HL-60 (cell line): ENCODE data around the gene CAMSAP1.

ENCODE experiments used
- DNase-seq, 2 experiments: peaks; one replicate each; pipeline ENCODE4 v3.0.0-alpha.2; 2010 to 2020; ENCODE audit warnings: low read depth in 1 of 2, low spot score in 1 of 2
- H3K27ac ChIP-seq: fragments of 250-450 bp; sonication (Bioruptor Pico); replicated peaks from 2 replicates; pipeline ENCODE4 v1.5.1; 2020; ENCODE audit warnings: mild to moderate bottlenecking, moderate library complexity
- H3K27me3 ChIP-seq: fragments of 250-450 bp; sonication (Bioruptor Pico); 2 replicates; pipeline ENCODE4 v1.5.1; 2021; ENCODE audit warnings: mild to moderate bottlenecking, moderate library complexity; ENCODE audit not compliant: insufficient read depth, poor library complexity, severe bottlenecking
- H3K4me3 ChIP-seq: replicated peaks from 2 replicates; pipeline ENCODE4 v1.5.1; 2011; ENCODE audit warnings: mild to moderate bottlenecking, control low read depth, low read length; ENCODE audit not compliant: insufficient read depth
- GABPA ChIP-seq: IDR thresholded peaks from 2 replicates; pipeline ENCODE4 v1.6.1; 2012; ENCODE audit warnings: low read depth
- POLR2AphosphoS5 ChIP-seq: IDR thresholded peaks from 2 replicates; pipeline ENCODE4 v1.6.1; 2012; ENCODE audit warnings: low read depth
- SPI1 ChIP-seq: IDR thresholded peaks from 2 replicates; pipeline ENCODE4 v1.6.1; 2012; ENCODE audit warnings: low read depth, mild to moderate bottlenecking, borderline replicate concordance
- TF ChIP-seq, protein P1 (sequence below): IDR thresholded peaks from 2 replicates; pipeline ENCODE4 v1.6.1; 2012; ENCODE audit warnings: low read depth; ENCODE audit not compliant: insufficient replicate concordance
- TF ChIP-seq, protein P2 (sequence below): IDR thresholded peaks from one replicate; pipeline ENCODE4 v1.5.1; 2011; ENCODE audit warnings: low read length, control low read depth, inconsistent platforms; ENCODE audit not compliant: insufficient read depth

CAMSAP1 gene

DNA sequence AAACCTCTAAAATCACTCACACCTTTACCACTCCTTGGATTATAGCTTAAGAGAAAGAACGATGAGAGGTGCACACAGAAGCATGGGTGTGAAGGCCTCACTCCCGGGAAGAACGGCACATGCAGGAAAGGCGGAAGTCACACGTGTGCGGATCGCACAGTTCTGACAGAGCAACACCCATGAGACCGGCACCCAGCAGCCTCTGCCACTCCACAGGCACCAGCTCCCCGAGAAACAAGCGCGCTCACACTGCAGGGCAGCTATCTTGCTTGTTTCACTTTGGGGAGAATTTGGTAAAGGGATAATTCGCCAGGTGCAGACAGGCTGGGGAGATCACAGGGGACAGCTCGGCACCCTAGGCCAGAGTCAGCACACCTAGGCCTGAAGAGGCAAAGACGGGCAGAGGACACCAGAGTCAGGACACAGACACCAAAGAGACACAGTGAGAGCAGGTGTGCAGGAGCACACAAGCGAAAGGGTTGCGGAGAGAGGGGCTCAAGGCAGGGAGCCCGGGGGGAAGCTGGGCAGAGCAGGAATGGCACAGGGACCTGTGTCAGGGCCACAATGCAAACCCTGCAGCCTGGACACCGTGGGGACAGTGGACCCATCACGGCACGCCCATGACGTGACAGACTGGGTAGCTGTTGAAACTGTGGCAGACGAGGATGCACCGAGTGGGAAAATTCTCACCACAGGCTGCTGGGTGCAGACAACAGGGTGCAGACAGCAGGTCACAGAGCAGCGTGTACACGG lies 81.7 kb downstream of the CAMSAP1 start:
- H3K27ac ChIP-seq: no peak overlapping the region
- no peak for DNase-seq
- H3K4me3 ChIP-seq: no peak overlapping the region
- TF ChIP-seq SPI1: no peak
- TF ChIP-seq, protein P1, sequence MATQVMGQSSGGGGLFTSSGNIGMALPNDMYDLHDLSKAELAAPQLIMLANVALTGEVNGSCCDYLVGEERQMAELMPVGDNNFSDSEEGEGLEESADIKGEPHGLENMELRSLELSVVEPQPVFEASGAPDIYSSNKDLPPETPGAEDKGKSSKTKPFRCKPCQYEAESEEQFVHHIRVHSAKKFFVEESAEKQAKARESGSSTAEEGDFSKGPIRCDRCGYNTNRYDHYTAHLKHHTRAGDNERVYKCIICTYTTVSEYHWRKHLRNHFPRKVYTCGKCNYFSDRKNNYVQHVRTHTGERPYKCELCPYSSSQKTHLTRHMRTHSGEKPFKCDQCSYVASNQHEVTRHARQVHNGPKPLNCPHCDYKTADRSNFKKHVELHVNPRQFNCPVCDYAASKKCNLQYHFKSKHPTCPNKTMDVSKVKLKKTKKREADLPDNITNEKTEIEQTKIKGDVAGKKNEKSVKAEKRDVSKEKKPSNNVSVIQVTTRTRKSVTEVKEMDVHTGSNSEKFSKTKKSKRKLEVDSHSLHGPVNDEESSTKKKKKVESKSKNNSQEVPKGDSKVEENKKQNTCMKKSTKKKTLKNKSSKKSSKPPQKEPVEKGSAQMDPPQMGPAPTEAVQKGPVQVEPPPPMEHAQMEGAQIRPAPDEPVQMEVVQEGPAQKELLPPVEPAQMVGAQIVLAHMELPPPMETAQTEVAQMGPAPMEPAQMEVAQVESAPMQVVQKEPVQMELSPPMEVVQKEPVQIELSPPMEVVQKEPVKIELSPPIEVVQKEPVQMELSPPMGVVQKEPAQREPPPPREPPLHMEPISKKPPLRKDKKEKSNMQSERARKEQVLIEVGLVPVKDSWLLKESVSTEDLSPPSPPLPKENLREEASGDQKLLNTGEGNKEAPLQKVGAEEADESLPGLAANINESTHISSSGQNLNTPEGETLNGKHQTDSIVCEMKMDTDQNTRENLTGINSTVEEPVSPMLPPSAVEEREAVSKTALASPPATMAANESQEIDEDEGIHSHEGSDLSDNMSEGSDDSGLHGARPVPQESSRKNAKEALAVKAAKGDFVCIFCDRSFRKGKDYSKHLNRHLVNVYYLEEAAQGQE: no peak
- TF ChIP-seq, protein P2, sequence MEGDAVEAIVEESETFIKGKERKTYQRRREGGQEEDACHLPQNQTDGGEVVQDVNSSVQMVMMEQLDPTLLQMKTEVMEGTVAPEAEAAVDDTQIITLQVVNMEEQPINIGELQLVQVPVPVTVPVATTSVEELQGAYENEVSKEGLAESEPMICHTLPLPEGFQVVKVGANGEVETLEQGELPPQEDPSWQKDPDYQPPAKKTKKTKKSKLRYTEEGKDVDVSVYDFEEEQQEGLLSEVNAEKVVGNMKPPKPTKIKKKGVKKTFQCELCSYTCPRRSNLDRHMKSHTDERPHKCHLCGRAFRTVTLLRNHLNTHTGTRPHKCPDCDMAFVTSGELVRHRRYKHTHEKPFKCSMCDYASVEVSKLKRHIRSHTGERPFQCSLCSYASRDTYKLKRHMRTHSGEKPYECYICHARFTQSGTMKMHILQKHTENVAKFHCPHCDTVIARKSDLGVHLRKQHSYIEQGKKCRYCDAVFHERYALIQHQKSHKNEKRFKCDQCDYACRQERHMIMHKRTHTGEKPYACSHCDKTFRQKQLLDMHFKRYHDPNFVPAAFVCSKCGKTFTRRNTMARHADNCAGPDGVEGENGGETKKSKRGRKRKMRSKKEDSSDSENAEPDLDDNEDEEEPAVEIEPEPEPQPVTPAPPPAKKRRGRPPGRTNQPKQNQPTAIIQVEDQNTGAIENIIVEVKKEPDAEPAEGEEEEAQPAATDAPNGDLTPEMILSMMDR: no peak
- TF ChIP-seq POLR2AphosphoS5: no peak
- no peaks in the 10 kb centered on the region for H3K27me3 ChIP-seq

DNA sequence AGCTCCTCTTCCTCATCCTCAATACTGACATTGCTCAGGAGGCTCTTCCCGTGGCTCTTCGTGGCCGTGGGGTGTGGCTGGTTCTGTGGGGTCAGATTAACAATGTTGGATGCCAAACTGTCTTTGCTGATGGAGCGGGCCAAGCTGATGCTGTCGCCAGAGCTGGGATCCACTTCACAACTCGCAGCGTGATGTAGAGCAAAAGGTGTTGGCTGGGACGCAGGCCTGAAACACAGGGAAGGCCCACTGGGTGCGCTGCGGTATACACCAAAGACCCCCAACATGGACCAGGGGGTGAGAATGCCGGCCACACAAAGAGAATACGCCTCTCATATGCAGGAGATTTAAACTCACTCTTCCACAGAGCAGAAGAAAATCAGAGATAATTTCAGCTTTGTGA lies 84.3 kb downstream of the CAMSAP1 start:
- TF ChIP-seq, protein P1: no peak
- TF ChIP-seq, protein P2: no peak
- no peak for TF ChIP-seq SPI1
- no peak overlapping the region for H3K27ac ChIP-seq
- no peak for DNase-seq
- no peak overlapping the region for H3K4me3 ChIP-seq
- no peaks in the 10 kb centered on the region for H3K27me3 ChIP-seq

DNA sequence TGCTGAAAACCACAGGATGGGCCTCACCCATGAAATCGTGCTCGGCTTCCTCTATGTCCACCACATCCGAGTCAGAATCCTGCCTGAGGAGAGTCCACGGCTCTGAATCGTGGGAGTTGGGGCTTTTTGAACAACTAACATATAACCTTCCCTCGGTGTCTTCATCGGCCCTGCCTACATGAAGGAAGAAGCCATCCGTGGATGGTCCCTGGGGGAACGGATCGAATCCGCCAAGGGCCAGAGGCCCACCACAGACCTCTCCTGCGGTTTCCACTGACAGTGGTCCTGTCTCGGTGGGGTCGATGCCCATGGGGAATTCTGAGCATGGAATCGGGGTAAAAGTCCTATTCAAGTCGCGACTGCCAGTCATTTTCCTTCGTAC lies 85.0 kb downstream of the CAMSAP1 start:
- DNase-seq: no peak
- H3K4me3 ChIP-seq: no peak overlapping the region
- H3K27me3 ChIP-seq: no peaks in the 10 kb centered on the region
- TF ChIP-seq, protein P1: no peak
- TF ChIP-seq GABPA: no peak
- no peak for TF ChIP-seq SPI1
- TF ChIP-seq, protein P2: no peak
- TF ChIP-seq POLR2AphosphoS5: no peak
- H3K27ac ChIP-seq: no peak overlapping the region
